HCT116 (cell line): ENCODE measurements around the gene ROR2. TPM values are rescaled to one million over a fixed set of nuclear protein-coding genes. Genes with fewer than 3 reads are reported as not detected.

Source experiments
- ATAC-seq: fragments of 200-7000 bp; cut with Tn5 transposase; 2 replicates; pipeline ENCODE4 v1.9.1; 2020; ENCODE audit warnings: mild to moderate bottlenecking, moderate library complexity
- BruUV-seq: library from RNA; stranded (reverse); fragments of 400-500 nt; replicated peaks from 2 replicates; lab custom pipeline; 2021; lab: Mats Ljungman, UMichigan
- CTCF ChIA-PET: fragments of 300-600 bp; sonication (Branson Sonifier 250); formaldehyde crosslinking; loops from one replicate; lab custom pipeline; 2021; ENCODE audit warnings: antibody characterized with exemption; lab: Charles Lee
- POLR2A ChIA-PET: fragments of 300-600, 350-600 bp; sonication (Branson Sonifier 250); formaldehyde crosslinking; loops from one replicate; lab custom pipeline; 2021; ENCODE audit warnings: antibody characterized with exemption; lab: Charles Lee
- RAD21 ChIA-PET, 2 experiments: fragments of 300-600 bp; sonication (Branson Sonifier 250); formaldehyde crosslinking; loops; one replicate each; lab custom pipeline; 2023; ENCODE audit warnings: low total read pairs in 2 of 2; ENCODE audit not compliant: uncharacterized antibody in 2 of 2, unreplicated experiment in 2 of 2, low non-redundant PET in 1 of 2; lab: Charles Lee
- DNase-seq: peaks from one replicate; pipeline ENCODE4 v3.0.0-alpha.2; 2010; ENCODE audit warnings: low read depth, low spot score
- H2AFZ ChIP-seq: fragments of 200-600 bp; shearing (Covaris generic), sonication (generic); 2 replicates; pipeline ENCODE4 v1.6.1; 2017; ENCODE audit warnings: low read depth, mixed run types, mixed read lengths, antibody characterized with exemption, low read length; ENCODE audit not compliant: poor library complexity, severe bottlenecking
- H3K27ac ChIP-seq: 2 replicates; pipeline ENCODE4 v1.5.1; 2012; ENCODE audit warnings: low read depth, low read length
- H3K27me3 ChIP-seq: fragments of 200-600 bp; sonication (generic); 2 replicates; pipeline ENCODE4 v1.6.1; 2016; ENCODE audit warnings: mixed run types, low read length, mixed read lengths; ENCODE audit not compliant: insufficient read depth
- H3K36me3 ChIP-seq, 2 experiments: fragments of 200-500 bp in 1 of 2; fragments of 200-600 bp in 1 of 2; sonication (Bioruptor generic) in 1 of 2; sonication (generic) in 1 of 2; 2 replicates each; pipeline versions ENCODE4 v1.5.1 to v1.6.1; 2014 to 2016; ENCODE audit warnings: low read length in 2 of 2, inconsistent platforms in 1 of 2, mixed read lengths in 1 of 2, mixed run types in 1 of 2; ENCODE audit not compliant: insufficient read depth in 2 of 2, control insufficient read depth in 1 of 2
- H3K4me1 ChIP-seq, 2 experiments: fragments of 200-600 bp in 1 of 2; sonication (generic) in 1 of 2; 2 replicates each; pipeline versions ENCODE4 v1.5.1 to v1.6.1; 2012 to 2017; ENCODE audit warnings: low read length in 2 of 2, inconsistent platforms in 1 of 2, mild to moderate bottlenecking in 1 of 2, mixed read lengths in 1 of 2, mixed run types in 1 of 2, moderate library complexity in 1 of 2; ENCODE audit not compliant: insufficient read depth in 2 of 2, control insufficient read depth in 1 of 2
- H3K4me2 ChIP-seq: fragments of 200-600 bp; sonication (generic); 2 replicates; pipeline ENCODE4 v1.6.1; 2017; ENCODE audit warnings: mixed run types, low read length, mixed read lengths
- H3K4me3 ChIP-seq, 2 experiments: fragments of 200-600 bp in 1 of 2; sonication (generic) in 1 of 2; replicated peaks in 1 of 2; 2 replicates each; pipeline ENCODE4 v1.5.1; 2011 to 2016; ENCODE audit warnings: low read length in 2 of 2, control low read depth in 1 of 2, low read depth in 1 of 2, mild to moderate bottlenecking in 1 of 2, mixed read lengths in 1 of 2, mixed run types in 1 of 2
- H3K79me2 ChIP-seq: fragments of 200-600 bp; sonication (generic); 2 replicates; pipeline ENCODE4 v1.6.1; 2017; ENCODE audit warnings: mild to moderate bottlenecking, mixed run types, low read length, moderate library complexity, mixed read lengths; ENCODE audit not compliant: insufficient read depth
- H3K9ac ChIP-seq: fragments of 200-600 bp; sonication (generic); 2 replicates; pipeline ENCODE4 v1.6.1; 2016; ENCODE audit warnings: low read length, mixed read lengths
- H3K9me2 ChIP-seq: fragments of 200-600 bp; sonication (generic), shearing (Covaris generic); 2 replicates; pipeline ENCODE4 v1.6.1; 2017; ENCODE audit warnings: mixed run types, mild to moderate bottlenecking, moderate library complexity; ENCODE audit not compliant: insufficient read depth
- H3K9me3 ChIP-seq, 2 experiments: fragments of 200-500 bp in 1 of 2; fragments of 200-600 bp in 1 of 2; sonication (Bioruptor generic) in 1 of 2; sonication (generic) in 1 of 2; 2 replicates each; pipeline ENCODE4 v1.6.1; 2014 to 2017; ENCODE audit warnings: low read length in 2 of 2, mixed read lengths in 2 of 2, inconsistent platforms in 1 of 2, low read depth in 1 of 2, mild to moderate bottlenecking in 1 of 2, mixed run types in 1 of 2, moderate library complexity in 1 of 2; ENCODE audit not compliant: control insufficient read depth in 1 of 2, insufficient read depth in 1 of 2
- H4K20me1 ChIP-seq: fragments of 200-600 bp; sonication (generic), shearing (Covaris generic); 2 replicates; pipeline ENCODE4 v1.6.1; 2017; ENCODE audit warnings: mixed run types, mild to moderate bottlenecking, moderate library complexity; ENCODE audit not compliant: insufficient read depth
- CEBPB ChIP-seq: IDR thresholded peaks from 2 replicates; pipeline ENCODE4 v1.6.1; 2012; ENCODE audit warnings: low read depth
- EGR1 ChIP-seq: IDR thresholded peaks from 2 replicates; pipeline ENCODE4 v1.6.1; 2012; ENCODE audit warnings: low read depth
- EZH2phosphoT487 ChIP-seq: fragments of 200-600 bp; IDR thresholded peaks from 2 replicates; pipeline ENCODE4 v1.6.1; 2018; ENCODE audit warnings: antibody characterized with exemption, borderline replicate concordance
- POLR2AphosphoS5 ChIP-seq: IDR thresholded peaks from 2 replicates; pipeline ENCODE4 v1.6.1; 2011; ENCODE audit warnings: mild to moderate bottlenecking, low read depth, low read length, moderate library complexity
- SIN3A ChIP-seq: IDR thresholded peaks from 2 replicates; pipeline ENCODE4 v1.6.1; 2012; ENCODE audit warnings: low read depth
- TCF7L2 ChIP-seq: IDR thresholded peaks from 2 replicates; pipeline ENCODE4 v1.7.0; 2011; ENCODE audit warnings: borderline replicate concordance, inconsistent platforms; ENCODE audit not compliant: insufficient read depth, insufficient read length; ENCODE audit errors: extremely low read depth
- ZFX ChIP-seq: fragments of 450-650 bp; IDR thresholded peaks from 2 replicates; pipeline ENCODE4 v1.6.1; 2017
- intact Hi-C: fragments of 100-400 bp; cut with micrococcal nuclease; formaldehyde crosslinking; loops from 2 replicates; pipeline ENCODE4 v1.10.0; 2022
- total RNA-seq: library from RNA; stranded (reverse); gene quantifications from one replicate; pipeline ENCODE4 v1.2.1, GENCODE V29; 2021; ENCODE audit not compliant: unreplicated experiment
- TF ChIP-seq, protein P1 (sequence below), 3 experiments: fragments of 200-600 bp in 1 of 3; sonication (generic) in 1 of 3; IDR thresholded peaks in 2 of 3; conservative IDR thresholded peaks in 1 of 3; 2 replicates each; pipeline ENCODE4 v1.5.1; 2012 to 2017; ENCODE audit warnings: low read depth in 2 of 3, low read length in 2 of 3, antibody characterized with exemption in 1 of 3, borderline replicate concordance in 1 of 3, control low read depth in 1 of 3, mild to moderate bottlenecking in 1 of 3, mixed read lengths in 1 of 3, mixed run types in 1 of 3, moderate library complexity in 1 of 3; ENCODE audit not compliant: insufficient read depth in 1 of 3
- TF ChIP-seq, protein P2 (sequence below): IDR thresholded peaks from 2 replicates; pipeline ENCODE4 v1.6.1; 2011; ENCODE audit warnings: mild to moderate bottlenecking, low read length, moderate library complexity; ENCODE audit not compliant: insufficient replicate concordance; ENCODE audit errors: extremely low read depth

Gene ROR2
- total RNA-seq, 1 experiment from 2014 or later, result 15.7 TPM

DNA sequence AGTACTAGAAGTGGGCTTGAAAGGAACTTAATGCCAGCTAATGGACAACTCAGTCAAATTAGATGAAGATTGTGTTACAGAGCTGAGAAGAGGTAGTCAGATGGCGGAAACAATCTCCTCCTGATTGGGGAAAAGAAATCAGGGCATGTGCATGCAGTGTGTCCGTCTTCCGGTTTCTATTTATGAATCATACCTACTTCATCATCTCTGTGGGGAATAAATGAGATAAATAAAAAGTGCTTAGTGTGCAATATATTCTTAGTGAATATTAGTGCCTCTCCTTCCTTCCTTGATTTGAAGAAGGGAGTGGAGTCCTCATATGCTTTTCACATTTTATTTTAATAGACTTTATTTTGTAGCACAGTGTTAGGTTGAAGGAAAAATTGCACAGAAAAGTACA, 417.7 kb downstream of the ROR2 start:
- ATAC-seq (no peak), DNase-seq (no peak)
- TF ChIP-seq, protein P1, sequence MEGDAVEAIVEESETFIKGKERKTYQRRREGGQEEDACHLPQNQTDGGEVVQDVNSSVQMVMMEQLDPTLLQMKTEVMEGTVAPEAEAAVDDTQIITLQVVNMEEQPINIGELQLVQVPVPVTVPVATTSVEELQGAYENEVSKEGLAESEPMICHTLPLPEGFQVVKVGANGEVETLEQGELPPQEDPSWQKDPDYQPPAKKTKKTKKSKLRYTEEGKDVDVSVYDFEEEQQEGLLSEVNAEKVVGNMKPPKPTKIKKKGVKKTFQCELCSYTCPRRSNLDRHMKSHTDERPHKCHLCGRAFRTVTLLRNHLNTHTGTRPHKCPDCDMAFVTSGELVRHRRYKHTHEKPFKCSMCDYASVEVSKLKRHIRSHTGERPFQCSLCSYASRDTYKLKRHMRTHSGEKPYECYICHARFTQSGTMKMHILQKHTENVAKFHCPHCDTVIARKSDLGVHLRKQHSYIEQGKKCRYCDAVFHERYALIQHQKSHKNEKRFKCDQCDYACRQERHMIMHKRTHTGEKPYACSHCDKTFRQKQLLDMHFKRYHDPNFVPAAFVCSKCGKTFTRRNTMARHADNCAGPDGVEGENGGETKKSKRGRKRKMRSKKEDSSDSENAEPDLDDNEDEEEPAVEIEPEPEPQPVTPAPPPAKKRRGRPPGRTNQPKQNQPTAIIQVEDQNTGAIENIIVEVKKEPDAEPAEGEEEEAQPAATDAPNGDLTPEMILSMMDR (IDR thresholded peaks at IDR 0.05 in 2 of 3, conservative IDR thresholded peaks at IDR 0.05 in 1 of 3; ENCODE audit: borderline replicate concordance in 1 of 3, insufficient read depth in 1 of 3, low read depth in 2 of 3, low read length in 2 of 3), result no peak
- TF ChIP-seq TCF7L2 (no peak), EZH2phosphoT487 (no peak), CEBPB (no peak), POLR2AphosphoS5 (no peak), SIN3A (no peak), EGR1 (no peak), ZFX (no peak)
- TF ChIP-seq, protein P2, sequence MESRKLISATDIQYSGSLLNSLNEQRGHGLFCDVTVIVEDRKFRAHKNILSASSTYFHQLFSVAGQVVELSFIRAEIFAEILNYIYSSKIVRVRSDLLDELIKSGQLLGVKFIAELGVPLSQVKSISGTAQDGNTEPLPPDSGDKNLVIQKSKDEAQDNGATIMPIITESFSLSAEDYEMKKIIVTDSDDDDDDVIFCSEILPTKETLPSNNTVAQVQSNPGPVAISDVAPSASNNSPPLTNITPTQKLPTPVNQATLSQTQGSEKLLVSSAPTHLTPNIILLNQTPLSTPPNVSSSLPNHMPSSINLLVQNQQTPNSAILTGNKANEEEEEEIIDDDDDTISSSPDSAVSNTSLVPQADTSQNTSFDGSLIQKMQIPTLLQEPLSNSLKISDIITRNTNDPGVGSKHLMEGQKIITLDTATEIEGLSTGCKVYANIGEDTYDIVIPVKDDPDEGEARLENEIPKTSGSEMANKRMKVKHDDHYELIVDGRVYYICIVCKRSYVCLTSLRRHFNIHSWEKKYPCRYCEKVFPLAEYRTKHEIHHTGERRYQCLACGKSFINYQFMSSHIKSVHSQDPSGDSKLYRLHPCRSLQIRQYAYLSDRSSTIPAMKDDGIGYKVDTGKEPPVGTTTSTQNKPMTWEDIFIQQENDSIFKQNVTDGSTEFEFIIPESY, result no peak
- Histone ChIP-seq H3K9ac (no peak overlapping the region), H3K4me2 (no peak overlapping the region), H2AFZ (no peak overlapping the region), H3K4me1 (peaks cover 7 to 17% of the 10 kb centered on the region in 2 experiments; a peak in 3 of 4 replicates), H3K27me3 (no peaks in the 10 kb centered on the region), H3K9me3 (no peaks in the 10 kb centered on the region), H4K20me1 (no peaks in the 10 kb centered on the region), H3K4me3 (no peak overlapping the region), H3K79me2 (no peaks in the 10 kb centered on the region), H3K36me3 (no peaks in the 10 kb centered on the region), H3K27ac (no peak overlapping the region), H3K9me2 (no peaks in the 10 kb centered on the region)
- BruUV-seq, result no TSS peak
- ChIA-PET RAD21 (no interaction called here), CTCF (no interaction called here), POLR2A (no interaction called here)
- intact Hi-C loops, result no loop called here
